Upper lobe of right lung (tissue), 1 donor: Measurements from ENCODE around the gene STAU1. TPM values are rescaled to one million over a fixed set of nuclear protein-coding genes. Genes with fewer than 3 reads are reported as not detected.

Experiments
- ATAC-seq: fragments of 200-7000 bp; cut with Tn5 transposase; one replicate; pipeline ENCODE4 v1.9.1; 2020; ENCODE audit warnings: mild to moderate bottlenecking, moderate library complexity
- DNase-seq: peaks from one replicate; pipeline ENCODE4 v3.0.0-alpha.2; 2020
- H3K27ac ChIP-seq: fragments of 200-600 bp; one replicate; pipeline ENCODE4 v1.8.0; 2022
- H3K27me3 ChIP-seq: fragments of 200-600 bp; one replicate; pipeline ENCODE4 v1.8.0; 2022; ENCODE audit warnings: mild to moderate bottlenecking
- H3K36me3 ChIP-seq: fragments of 200-600 bp; one replicate; pipeline ENCODE4 v1.8.0; 2022
- H3K4me1 ChIP-seq: fragments of 200-600 bp; one replicate; pipeline ENCODE4 v1.8.0; 2022
- H3K4me3 ChIP-seq: fragments of 200-600 bp; one replicate; pipeline ENCODE4 v1.8.0; 2022; ENCODE audit warnings: mild to moderate bottlenecking
- H3K9me3 ChIP-seq: fragments of 200-600 bp; one replicate; pipeline ENCODE4 v1.8.0; 2022
- intact Hi-C: fragments of 100-400 bp; cut with DNase I; formaldehyde crosslinking; loops from one replicate; pipeline ENCODE4 v1.11.0; 2022
- total RNA-seq: library from RNA; stranded (reverse); fragmentation: NEBNext Ultra II Directional; extraction: Animal tissue kit (Norgen Biotek cat#: 25700); gene quantifications from one replicate; pipeline ENCODE4 v1.2.1, GENCODE V29; 2021
- TF ChIP-seq, protein P1 (sequence below): fragments of 200-600 bp; IDR thresholded peaks from one replicate; pipeline ENCODE4 v1.8.0; 2022; ENCODE audit warnings: antibody characterized with exemption
- donor health status: DM: no; HTN: yes; CAD: no; lungs with severe emphysema.

Gene STAU1
- total RNA-seq, 1 donor from 2014 or later: 76.0 TPM

DNA sequence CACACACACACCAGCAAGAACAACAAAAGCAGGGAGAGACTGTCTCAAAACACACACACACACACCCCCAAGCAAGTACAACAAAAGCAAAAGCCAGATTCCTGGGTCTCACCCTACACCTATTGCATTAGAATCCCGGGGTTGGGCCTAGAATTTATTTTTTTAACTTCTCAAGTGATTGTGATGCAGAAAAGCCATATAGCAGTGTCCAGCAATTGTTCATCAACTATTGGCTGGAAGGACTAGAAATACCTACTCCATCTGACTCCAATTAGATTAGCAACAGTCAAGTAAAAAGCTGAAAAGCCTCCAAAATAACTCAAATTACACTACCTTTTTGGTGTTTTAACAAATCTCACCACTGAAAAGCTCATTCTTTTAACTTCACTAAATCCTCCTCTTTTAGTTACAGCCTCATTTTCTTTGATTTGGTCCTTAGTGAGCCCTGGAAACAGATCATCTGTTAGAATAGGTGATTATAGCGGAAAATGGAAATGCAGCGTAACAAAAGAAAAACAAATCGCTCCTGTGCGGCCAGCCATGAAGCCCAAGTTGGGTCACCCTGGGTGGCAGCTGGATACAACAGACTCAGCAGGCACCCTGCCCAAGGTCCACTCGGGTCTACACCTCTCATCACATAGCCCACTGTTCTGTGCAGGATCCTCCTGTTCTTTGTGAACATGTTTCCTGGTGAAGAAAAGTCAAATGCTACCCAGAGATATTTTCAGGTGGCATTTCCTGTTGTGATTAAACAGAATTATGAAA is 38.7 kb downstream of the STAU1 start:
- no peak for DNase-seq
- Histone ChIP-seq H3K27ac (no peak overlapping the region), H3K36me3 (peaks cover 61% of the 10 kb centered on the region), H3K4me1 (no peaks in the 10 kb centered on the region), H3K4me3 (no peak overlapping the region), H3K27me3 (no peaks in the 10 kb centered on the region), H3K9me3 (no peaks in the 10 kb centered on the region)
- TF ChIP-seq, protein P1, sequence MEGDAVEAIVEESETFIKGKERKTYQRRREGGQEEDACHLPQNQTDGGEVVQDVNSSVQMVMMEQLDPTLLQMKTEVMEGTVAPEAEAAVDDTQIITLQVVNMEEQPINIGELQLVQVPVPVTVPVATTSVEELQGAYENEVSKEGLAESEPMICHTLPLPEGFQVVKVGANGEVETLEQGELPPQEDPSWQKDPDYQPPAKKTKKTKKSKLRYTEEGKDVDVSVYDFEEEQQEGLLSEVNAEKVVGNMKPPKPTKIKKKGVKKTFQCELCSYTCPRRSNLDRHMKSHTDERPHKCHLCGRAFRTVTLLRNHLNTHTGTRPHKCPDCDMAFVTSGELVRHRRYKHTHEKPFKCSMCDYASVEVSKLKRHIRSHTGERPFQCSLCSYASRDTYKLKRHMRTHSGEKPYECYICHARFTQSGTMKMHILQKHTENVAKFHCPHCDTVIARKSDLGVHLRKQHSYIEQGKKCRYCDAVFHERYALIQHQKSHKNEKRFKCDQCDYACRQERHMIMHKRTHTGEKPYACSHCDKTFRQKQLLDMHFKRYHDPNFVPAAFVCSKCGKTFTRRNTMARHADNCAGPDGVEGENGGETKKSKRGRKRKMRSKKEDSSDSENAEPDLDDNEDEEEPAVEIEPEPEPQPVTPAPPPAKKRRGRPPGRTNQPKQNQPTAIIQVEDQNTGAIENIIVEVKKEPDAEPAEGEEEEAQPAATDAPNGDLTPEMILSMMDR: no peak
- no peak for ATAC-seq
- intact Hi-C loops: no loop called here

DNA sequence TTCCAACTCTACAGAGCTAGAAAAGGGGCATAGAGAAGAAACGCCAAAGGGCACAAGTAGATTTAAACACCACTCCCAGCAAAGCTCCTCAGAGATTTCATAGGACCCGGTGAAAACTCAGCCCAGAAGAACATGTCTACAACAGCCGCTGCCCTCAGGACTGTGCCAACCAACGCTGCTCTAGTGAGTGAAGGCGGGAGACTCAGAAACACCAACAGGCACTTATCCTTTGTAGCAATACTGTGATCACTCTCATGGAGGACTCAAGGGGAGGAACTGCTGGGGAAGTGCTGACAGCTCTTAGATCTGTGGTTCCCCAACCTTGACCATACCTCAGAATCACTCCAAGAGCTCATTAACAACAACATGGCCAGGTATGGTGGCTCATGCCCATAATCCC is 39.5 kb downstream of the STAU1 start:
- DNase-seq (no peak), ATAC-seq (no peak)
- Histone ChIP-seq H3K27me3 (no peaks in the 10 kb centered on the region), H3K4me3 (no peak overlapping the region), H3K27ac (no peak overlapping the region), H3K4me1 (no peaks in the 10 kb centered on the region), H3K9me3 (no peaks in the 10 kb centered on the region), H3K36me3 (peaks cover 68% of the 10 kb centered on the region)
- TF ChIP-seq, protein P1: no peak
- intact Hi-C loops: no loop called here

DNA sequence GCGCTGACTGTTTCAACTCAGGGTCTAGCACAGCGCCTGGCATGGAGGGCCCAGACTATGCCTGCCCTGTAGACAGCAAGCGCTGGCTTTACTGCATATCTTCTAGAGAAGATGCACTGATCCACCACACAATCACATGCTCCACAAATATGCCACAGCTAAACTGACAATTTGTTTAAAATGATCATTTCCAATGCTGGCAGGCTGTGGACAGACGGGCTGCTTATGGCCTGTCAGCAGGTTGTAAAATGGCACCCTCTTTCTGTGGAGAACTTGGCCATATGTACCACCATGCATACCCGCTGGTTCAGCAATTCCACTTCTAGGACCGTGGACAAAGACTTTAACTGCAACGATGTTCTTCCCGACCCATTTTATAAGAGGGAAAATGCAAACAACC is 40.8 kb downstream of the STAU1 start:
- intact Hi-C loops: no loop called here
- Histone ChIP-seq H3K36me3 (peaks cover 71% of the 10 kb centered on the region), H3K4me3 (no peak overlapping the region), H3K9me3 (no peaks in the 10 kb centered on the region), H3K27ac (no peak overlapping the region), H3K27me3 (no peaks in the 10 kb centered on the region), H3K4me1 (no peaks in the 10 kb centered on the region)
- DNase-seq (no peak), ATAC-seq (no peak)
- TF ChIP-seq, protein P1: no peak

DNA sequence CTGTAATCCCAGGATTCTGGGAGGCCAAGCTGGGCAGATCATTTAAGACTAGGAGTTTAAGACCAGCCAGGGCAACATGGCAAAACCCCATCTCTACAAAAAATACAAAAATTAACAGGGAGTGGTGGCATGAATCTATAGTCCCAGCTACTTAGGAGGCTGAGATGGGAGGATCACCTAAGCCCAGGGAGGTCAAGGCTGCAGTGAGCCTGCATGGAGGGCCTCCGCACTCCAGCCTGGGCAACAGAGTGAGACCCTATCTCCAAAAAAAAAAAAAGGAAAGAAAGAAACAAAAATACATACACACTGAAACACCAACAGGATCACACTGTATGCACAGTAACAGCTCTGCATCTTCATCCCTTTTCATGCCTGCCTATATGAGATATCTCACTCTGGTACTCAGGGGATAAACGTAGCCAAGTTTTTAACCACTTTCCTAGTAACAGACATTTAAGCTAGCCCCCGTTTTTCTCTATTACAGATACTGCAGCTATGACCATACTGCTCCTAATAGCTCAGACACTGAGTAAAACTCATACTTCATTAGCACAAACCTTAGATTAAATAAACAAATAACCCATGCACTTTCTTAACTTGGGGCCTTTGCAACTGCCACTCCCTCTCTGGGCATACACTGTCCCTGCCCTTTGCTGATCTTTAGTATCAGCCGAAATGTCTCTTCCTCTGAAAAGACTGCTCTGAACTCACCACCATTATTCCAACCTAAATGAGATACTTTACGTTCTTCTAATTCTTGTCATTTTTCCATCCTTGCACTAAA is 41.5 kb downstream of the STAU1 start:
- intact Hi-C loops: no loop called here
- H3K27me3 ChIP-seq: no peaks in the 10 kb centered on the region
- no peaks in the 10 kb centered on the region for H3K9me3 ChIP-seq
- DNase-seq (no peak), ATAC-seq (no peak)
- peaks cover 65% of the 10 kb centered on the region for H3K36me3 ChIP-seq
- TF ChIP-seq, protein P1: no peak
- H3K27ac ChIP-seq: no peak overlapping the region
- no peaks in the 10 kb centered on the region for H3K4me1 ChIP-seq
- H3K4me3 ChIP-seq: no peak overlapping the region

DNA sequence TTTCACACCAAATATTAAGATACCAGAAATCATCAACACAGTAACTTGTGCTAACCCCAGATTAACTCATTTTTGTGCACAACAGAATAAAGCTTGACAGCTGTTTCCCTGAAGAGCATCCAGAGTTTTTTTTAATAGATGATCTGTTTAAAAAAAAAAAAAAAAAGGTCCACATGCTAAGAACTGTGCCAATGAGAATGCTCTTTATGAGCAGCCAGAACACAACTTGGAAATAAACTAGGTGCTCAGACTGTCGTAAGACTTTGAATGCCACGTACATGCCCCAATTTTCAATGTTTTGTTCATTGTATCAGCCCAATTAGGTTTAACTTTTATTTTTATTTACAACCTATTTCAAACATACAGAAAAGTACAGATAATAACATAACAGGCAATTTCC is 47.3 kb downstream of the STAU1 start:
- ATAC-seq: no peak
- H3K27me3 ChIP-seq: no peaks in the 10 kb centered on the region
- no peak for DNase-seq
- intact Hi-C loops: no loop called here
- TF ChIP-seq, protein P1: no peak
- H3K4me3 ChIP-seq: no peak overlapping the region
- H3K4me1 ChIP-seq: no peaks in the 10 kb centered on the region
- no peaks in the 10 kb centered on the region for H3K9me3 ChIP-seq
- no peak overlapping the region for H3K27ac ChIP-seq
- H3K36me3 ChIP-seq: peaks cover 32% of the 10 kb centered on the region
